Lower lobe of right lung (tissue), 2 donors: ENCODE measurements around the gene MED29. TPM values are rescaled to one million over a fixed set of nuclear protein-coding genes. Genes with fewer than 3 reads are reported as not detected.

ENCODE experiments used
- ATAC-seq, 2 donors: fragments of 200-7000 bp; cut with Tn5 transposase; one replicate each; pipeline ENCODE4 v1.9.1; 2020 to 2022; ENCODE audit warnings: mild to moderate bottlenecking in 2 of 2, moderate library complexity in 2 of 2
- DNase-seq: peaks from one replicate; pipeline ENCODE4 v3.0.0-alpha.2; 2020
- H3K27ac ChIP-seq: fragments of 200-600 bp; one replicate; pipeline ENCODE4 v1.8.0; 2022
- H3K27me3 ChIP-seq: fragments of 200-600 bp; one replicate; pipeline ENCODE4 v1.8.0; 2022; ENCODE audit warnings: low read depth
- H3K36me3 ChIP-seq: fragments of 200-600 bp; one replicate; pipeline ENCODE4 v1.8.0; 2022; ENCODE audit warnings: mild to moderate bottlenecking
- H3K4me1 ChIP-seq: fragments of 200-600 bp; one replicate; pipeline ENCODE4 v1.8.0; 2022
- H3K4me3 ChIP-seq: fragments of 200-600 bp; one replicate; pipeline ENCODE4 v1.8.0; 2022; ENCODE audit warnings: mild to moderate bottlenecking
- H3K9me3 ChIP-seq: fragments of 200-600 bp; one replicate; pipeline ENCODE4 v1.8.0; 2022
- intact Hi-C: fragments of 100-400 bp; cut with DNase I; formaldehyde crosslinking; loops from one replicate; pipeline ENCODE4 v1.11.0; 2022
- total RNA-seq: library from RNA; stranded (reverse); fragmentation: NEBNext Ultra II Directional; extraction: Animal tissue kit (Norgen Biotek cat#: 25700); gene quantifications from one replicate; pipeline ENCODE4 v1.2.1, GENCODE V29; 2021
- TF ChIP-seq, protein P1 (sequence below): fragments of 200-600 bp; IDR thresholded peaks from one replicate; pipeline ENCODE4 v1.8.0; 2022; ENCODE audit warnings: antibody characterized with exemption, mild to moderate bottlenecking
- donor health status: DM: no; HTN: yes; CAD: no; lungs with severe emphysema.

Gene MED29
- total RNA-seq, 1 donor from 2014 or later = 33.1 TPM

DNA sequence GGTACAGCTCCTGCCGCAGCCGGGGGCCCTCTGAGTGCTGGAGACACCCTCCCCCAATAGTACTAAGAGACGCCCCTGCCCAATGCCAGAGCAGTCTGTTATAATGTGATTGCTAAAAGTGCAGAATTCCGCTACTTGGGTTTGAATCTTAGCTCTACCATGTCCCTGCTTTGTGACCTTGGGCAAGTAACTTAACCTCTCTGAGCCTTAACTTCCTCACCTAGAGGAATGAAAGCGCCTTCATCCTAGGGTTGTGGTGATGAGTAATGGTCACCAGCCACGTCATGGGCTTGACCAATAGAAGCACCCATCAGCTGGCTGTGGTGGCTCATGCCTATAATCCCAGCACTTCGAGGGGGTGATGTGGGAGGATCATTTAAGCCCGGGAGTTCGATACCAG is 27.8 kb downstream of the MED29 start:
- Histone ChIP-seq H3K9me3 (no peaks in the 10 kb centered on the region), H3K27ac (no peak overlapping the region), H3K27me3 (no peaks in the 10 kb centered on the region), H3K4me3 (no peak overlapping the region), H3K36me3 (peaks cover 58% of the 10 kb centered on the region), H3K4me1 (peaks cover 12% of the 10 kb centered on the region)
- intact Hi-C loops = no loop called here
- no peak for ATAC-seq
- DNase-seq = no peak
- TF ChIP-seq, protein P1, sequence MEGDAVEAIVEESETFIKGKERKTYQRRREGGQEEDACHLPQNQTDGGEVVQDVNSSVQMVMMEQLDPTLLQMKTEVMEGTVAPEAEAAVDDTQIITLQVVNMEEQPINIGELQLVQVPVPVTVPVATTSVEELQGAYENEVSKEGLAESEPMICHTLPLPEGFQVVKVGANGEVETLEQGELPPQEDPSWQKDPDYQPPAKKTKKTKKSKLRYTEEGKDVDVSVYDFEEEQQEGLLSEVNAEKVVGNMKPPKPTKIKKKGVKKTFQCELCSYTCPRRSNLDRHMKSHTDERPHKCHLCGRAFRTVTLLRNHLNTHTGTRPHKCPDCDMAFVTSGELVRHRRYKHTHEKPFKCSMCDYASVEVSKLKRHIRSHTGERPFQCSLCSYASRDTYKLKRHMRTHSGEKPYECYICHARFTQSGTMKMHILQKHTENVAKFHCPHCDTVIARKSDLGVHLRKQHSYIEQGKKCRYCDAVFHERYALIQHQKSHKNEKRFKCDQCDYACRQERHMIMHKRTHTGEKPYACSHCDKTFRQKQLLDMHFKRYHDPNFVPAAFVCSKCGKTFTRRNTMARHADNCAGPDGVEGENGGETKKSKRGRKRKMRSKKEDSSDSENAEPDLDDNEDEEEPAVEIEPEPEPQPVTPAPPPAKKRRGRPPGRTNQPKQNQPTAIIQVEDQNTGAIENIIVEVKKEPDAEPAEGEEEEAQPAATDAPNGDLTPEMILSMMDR = no peak

DNA sequence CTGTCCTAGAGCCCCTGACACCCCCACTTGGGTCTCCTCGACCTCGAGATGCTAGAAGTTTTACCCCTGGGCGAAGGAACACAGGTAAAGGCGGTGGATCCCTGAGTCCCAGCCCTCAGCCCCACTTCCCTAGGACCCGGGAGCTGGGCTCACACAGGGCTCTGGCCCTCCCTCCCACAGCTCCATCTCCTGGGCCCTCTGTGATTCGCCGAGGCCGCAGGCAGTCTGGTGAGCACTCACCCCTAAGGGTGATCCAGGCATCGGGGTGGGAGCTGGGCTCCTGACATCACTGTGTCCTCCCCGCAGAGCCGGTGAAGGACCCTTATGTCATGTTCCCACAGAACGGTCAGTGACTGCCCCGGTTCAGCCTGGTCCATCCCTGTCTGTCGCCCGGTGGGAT is 29.6 kb downstream of the MED29 start:
- Histone ChIP-seq H3K9me3 (no peaks in the 10 kb centered on the region), H3K27me3 (no peaks in the 10 kb centered on the region), H3K4me1 (no peaks in the 10 kb centered on the region), H3K27ac (no peak overlapping the region), H3K4me3 (no peak overlapping the region), H3K36me3 (peaks cover 59% of the 10 kb centered on the region)
- TF ChIP-seq, protein P1 = no peak
- intact Hi-C loops = no loop called here
- no peak for DNase-seq
- ATAC-seq = no peak

DNA sequence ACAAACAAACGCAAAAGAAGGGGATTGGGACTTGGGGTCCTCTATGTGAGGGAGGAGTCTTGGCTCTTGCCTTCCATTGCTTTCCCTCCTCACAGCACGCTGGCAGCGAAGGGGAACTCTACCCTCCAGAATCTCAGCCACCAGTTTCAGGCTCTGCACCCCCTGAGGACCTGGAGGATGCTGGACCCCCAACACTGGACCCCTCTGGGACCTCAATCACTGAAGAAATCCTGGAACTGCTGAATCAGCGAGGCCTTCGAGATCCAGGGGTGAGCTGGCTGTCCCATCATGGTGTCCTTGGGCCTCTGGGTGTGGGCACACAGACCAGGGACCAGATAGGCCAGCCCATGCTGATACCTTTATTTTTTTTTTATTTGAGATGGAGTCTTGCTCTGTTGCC is 30.8 kb downstream of the MED29 start:
- intact Hi-C loops = no loop called here
- Histone ChIP-seq H3K36me3 (peaks cover 59% of the 10 kb centered on the region), H3K9me3 (no peaks in the 10 kb centered on the region), H3K4me1 (no peaks in the 10 kb centered on the region), H3K27ac (no peak overlapping the region), H3K4me3 (no peak overlapping the region), H3K27me3 (no peaks in the 10 kb centered on the region)
- no peak for ATAC-seq
- TF ChIP-seq, protein P1 = no peak
- DNase-seq = no peak

DNA sequence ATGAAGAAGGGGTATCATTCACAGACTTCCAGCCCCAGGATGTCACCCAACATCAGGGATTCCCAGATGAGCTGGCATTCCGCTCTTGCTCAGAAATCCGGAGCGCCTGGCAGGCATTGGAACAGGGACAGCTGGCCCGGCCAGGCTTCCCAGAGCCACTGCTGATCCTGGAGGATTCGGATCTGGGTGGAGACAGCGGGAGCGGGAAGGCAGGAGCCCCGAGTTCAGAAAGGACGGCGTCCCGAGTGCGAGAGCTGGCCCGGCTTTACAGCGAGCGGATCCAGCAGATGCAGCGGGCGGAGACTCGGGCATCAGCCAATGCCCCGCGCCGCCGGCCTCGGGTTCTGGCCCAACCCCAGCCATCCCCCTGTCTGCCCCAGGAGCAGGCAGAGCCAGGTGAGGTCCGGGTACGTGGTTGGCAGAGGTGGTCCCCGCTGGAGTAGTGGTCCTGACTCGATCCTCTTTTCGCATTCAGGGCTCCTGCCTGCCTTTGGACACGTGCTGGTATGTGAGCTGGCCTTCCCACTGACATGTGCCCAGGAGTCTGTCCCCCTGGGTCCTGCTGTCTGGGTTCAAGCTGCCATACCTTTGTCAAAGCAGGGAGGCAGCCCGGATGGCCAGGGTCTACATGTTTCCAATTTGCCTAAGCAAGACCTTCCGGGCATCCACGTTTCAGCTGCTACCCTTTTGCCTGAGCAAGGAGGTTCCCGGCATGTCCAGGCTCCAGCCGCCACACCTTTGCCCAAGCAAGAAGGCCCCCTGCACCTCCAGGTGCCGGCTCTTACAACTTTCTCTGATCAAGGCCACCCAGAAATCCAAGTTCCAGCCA is 32.3 kb downstream of the MED29 start:
- Histone ChIP-seq H3K36me3 (peaks cover 48% of the 10 kb centered on the region), H3K27me3 (no peaks in the 10 kb centered on the region), H3K27ac (no peak overlapping the region), H3K4me1 (peaks cover 10% of the 10 kb centered on the region), H3K9me3 (no peaks in the 10 kb centered on the region), H3K4me3 (no peak overlapping the region)
- DNase-seq = no peak
- intact Hi-C loops = no loop called here
- no peak for ATAC-seq
- TF ChIP-seq, protein P1 = no peak

DNA sequence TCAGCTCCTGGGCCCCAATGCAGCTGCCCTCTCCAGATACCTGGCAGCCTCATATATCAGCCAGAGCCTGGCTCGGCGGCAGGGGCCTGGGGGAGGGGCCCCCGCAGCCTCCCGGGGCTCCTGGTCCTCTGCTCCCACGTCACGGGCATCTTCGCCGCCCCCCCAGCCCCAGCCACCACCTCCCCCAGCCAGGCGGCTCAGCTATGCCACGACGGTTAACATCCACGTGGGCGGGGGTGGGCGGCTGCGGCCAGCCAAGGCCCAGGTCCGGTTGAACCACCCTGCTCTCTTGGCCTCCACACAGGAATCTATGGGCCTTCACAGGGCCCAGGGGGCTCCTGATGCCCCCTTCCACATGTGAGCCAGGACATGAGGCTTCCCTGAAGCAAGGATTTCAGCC is 33.8 kb downstream of the MED29 start:
- H3K4me3 ChIP-seq = no peak overlapping the region
- peaks cover 22% of the 10 kb centered on the region for H3K4me1 ChIP-seq
- no peak for DNase-seq
- no peak overlapping the region for H3K27ac ChIP-seq
- ATAC-seq = no peak
- intact Hi-C loops = no loop called here
- TF ChIP-seq, protein P1 = no peak
- H3K9me3 ChIP-seq = no peaks in the 10 kb centered on the region
- no peaks in the 10 kb centered on the region for H3K27me3 ChIP-seq
- H3K36me3 ChIP-seq = peaks cover 40% of the 10 kb centered on the region
